Measurements from ENCODE around the gene KRTAP4-7.
"Not testable (repeated sequence)": the region's sequence is repeated elsewhere in the genome, so short reads cannot be mapped to it uniquely, and the experiment has no call there.

Gene KRTAP4-7

DNA sequence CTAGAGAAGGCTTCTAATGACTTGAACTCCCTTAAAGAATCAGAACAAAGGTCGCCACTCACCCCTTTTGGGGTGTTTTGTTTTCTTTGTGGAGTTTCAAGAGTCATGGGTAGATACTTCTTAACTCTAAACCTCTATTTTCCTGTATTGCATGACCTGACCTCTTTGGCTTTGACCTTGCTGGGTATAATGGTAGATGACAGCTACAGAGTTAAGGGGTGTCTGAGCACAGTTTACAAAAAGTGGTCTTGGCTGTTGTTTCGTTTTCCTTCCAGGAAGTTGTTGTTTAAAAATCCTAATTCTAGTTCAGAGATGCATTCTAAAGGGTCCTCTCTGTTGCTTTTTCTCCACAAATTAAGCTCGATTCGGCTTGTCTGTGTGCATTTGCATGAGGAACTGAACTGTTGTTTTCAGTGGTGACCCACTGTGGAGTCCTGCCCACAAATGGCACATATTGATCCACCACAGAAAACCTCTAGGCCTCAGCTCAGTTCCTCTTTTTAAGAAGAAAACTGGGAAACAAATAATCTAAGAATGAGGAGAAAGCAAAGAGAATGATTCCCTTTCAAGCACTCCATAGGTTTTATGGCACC is 4.9 kb downstream of the KRTAP4-7 start:
- not testable (repeated sequence) for H3K27ac ChIP-seq (ENCODE audit: insufficient read depth, low read length, poor library complexity, severe bottlenecking); DNase-seq; H3K9me3 ChIP-seq (ENCODE audit: control insufficient read depth, low read length)

GRCh38 chr17:41096055-41096454 is 12.1 kb downstream of the KRTAP4-7 start:
- no peak overlapping the region for H3K27ac ChIP-seq (ENCODE audit: insufficient read depth, low read length, poor library complexity, severe bottlenecking)
- DNase-seq, result no peak
- H3K4me1 ChIP-seq (ENCODE audit: control insufficient read depth, insufficient read depth, low read length, poor library complexity, severe bottlenecking), result no peaks in the 10 kb centered on the region

More for the DNA sequence above, 4.9 kb downstream of the KRTAP4-7 start:
- not testable (repeated sequence) for H3K4me1 ChIP-seq (ENCODE audit: control insufficient read depth, insufficient read depth, low read length, poor library complexity, severe bottlenecking); H3K27me3 ChIP-seq (replicated peaks; ENCODE audit: control insufficient read depth, insufficient read depth, low read length, poor library complexity, severe bottlenecking); H3K36me3 ChIP-seq (ENCODE audit: control insufficient read depth, insufficient read depth, low read length); H3K4me3 ChIP-seq (ENCODE audit: insufficient read depth, low read depth, low read length, poor library complexity, severe bottlenecking)

DNA sequence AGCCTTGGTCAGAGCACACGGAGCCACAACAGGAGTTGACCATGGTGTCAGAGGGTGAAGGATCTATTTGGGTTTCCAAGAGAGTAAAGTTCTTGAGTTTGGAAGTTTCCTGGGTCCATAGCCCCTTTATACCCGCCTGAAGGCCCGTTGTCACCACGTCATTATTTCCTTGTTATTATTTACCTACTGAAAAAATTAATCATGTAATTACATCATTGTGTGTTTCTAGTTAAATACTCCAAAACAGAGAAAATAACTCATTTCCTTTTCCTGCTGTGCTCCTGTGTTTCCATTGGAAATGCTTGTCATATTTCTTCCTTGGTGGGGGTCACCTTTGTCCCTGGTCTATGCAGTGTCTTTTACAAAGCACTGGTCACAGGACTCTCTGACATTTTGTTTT is 14.1 kb downstream of the KRTAP4-7 start, which contains the start of gene KRTAP4-8:
TSS of gene KRTAP4-8 (minus strand) at position 101 of the 400 bp plus-strand sequence. CDS start at position 43, 58 bp downstream.
- no peak within 1 kb of the TSS for H3K27ac ChIP-seq (ENCODE audit: insufficient read depth, low read length, poor library complexity, severe bottlenecking)
- H3K27me3 ChIP-seq (replicated peaks; ENCODE audit: control insufficient read depth, insufficient read depth, low read length, poor library complexity, severe bottlenecking), result no peaks in the 10 kb centered on the region
- DNase-seq, result no peak
- H3K4me3 ChIP-seq (ENCODE audit: insufficient read depth, low read depth, low read length, poor library complexity, severe bottlenecking), result no peak within 1 kb of the TSS
- H3K4me1 ChIP-seq (ENCODE audit: control insufficient read depth, insufficient read depth, low read length, poor library complexity, severe bottlenecking), result no peaks in the 10 kb centered on the region
- no peaks in the 10 kb centered on the region for H3K36me3 ChIP-seq (ENCODE audit: control insufficient read depth, insufficient read depth, low read length)
- H3K9me3 ChIP-seq (ENCODE audit: control insufficient read depth, low read length), result no peaks in the 10 kb centered on the region

More at GRCh38 chr17:41096055-41096454, 12.1 kb downstream of the KRTAP4-7 start:
- H3K4me3 ChIP-seq (ENCODE audit: insufficient read depth, low read depth, low read length, poor library complexity, severe bottlenecking), result no peak overlapping the region
- H3K27me3 ChIP-seq (replicated peaks; ENCODE audit: control insufficient read depth, insufficient read depth, low read length, poor library complexity, severe bottlenecking), result no peaks in the 10 kb centered on the region
- no peaks in the 10 kb centered on the region for H3K9me3 ChIP-seq (ENCODE audit: control insufficient read depth, low read length)
- H3K36me3 ChIP-seq (ENCODE audit: control insufficient read depth, insufficient read depth, low read length), result no peaks in the 10 kb centered on the region

DNA sequence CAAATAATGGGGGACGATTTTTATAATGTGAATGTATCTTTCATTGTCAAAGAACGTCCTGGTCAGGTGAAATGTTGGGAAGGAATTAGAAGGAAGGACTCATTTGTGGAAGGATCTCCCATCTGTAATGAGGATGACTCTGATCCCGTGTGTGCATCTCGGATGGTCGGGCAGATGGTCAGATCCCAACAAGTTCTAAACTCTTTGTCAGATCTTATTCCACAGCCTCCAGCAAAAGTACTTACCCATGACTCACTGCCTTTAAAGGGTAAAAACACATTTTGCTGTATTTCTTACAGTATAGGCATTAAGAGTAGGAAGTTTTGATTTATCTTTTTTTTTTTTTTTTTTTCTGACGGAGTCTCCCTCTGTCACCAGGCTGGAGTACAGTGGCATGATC is 14.5 kb downstream of the KRTAP4-7 start:
- no peak overlapping the region for H3K27ac ChIP-seq (ENCODE audit: insufficient read depth, low read length, poor library complexity, severe bottlenecking)
- H3K27me3 ChIP-seq (replicated peaks; ENCODE audit: control insufficient read depth, insufficient read depth, low read length, poor library complexity, severe bottlenecking), result no peaks in the 10 kb centered on the region
- no peaks in the 10 kb centered on the region for H3K36me3 ChIP-seq (ENCODE audit: control insufficient read depth, insufficient read depth, low read length)
- H3K9me3 ChIP-seq (ENCODE audit: control insufficient read depth, low read length), result no peaks in the 10 kb centered on the region
- H3K4me3 ChIP-seq (ENCODE audit: insufficient read depth, low read depth, low read length, poor library complexity, severe bottlenecking), result no peak overlapping the region
- no peak for DNase-seq
- H3K4me1 ChIP-seq (ENCODE audit: control insufficient read depth, insufficient read depth, low read length, poor library complexity, severe bottlenecking), result no peaks in the 10 kb centered on the region

GRCh38 chr17:41099682-41100480 is 15.9 kb downstream of the KRTAP4-7 start:
- not testable (repeated sequence) for H3K4me3 ChIP-seq (ENCODE audit: insufficient read depth, low read depth, low read length, poor library complexity, severe bottlenecking); H3K9me3 ChIP-seq (ENCODE audit: control insufficient read depth, low read length); H3K36me3 ChIP-seq (ENCODE audit: control insufficient read depth, insufficient read depth, low read length); H3K27ac ChIP-seq (ENCODE audit: insufficient read depth, low read length, poor library complexity, severe bottlenecking); DNase-seq; H3K27me3 ChIP-seq (replicated peaks; ENCODE audit: control insufficient read depth, insufficient read depth, low read length, poor library complexity, severe bottlenecking); H3K4me1 ChIP-seq (ENCODE audit: control insufficient read depth, insufficient read depth, low read length, poor library complexity, severe bottlenecking)

GRCh38 chr17:41101586-41102259 is 17.8 kb downstream of the KRTAP4-7 start, which contains the start of gene KRTAP4-16:
TSS of gene KRTAP4-16 (minus strand) at chr17:41102209. CDS start at chr17:41102209, 0 bp downstream.
- Histone ChIP-seq H3K27ac (ENCODE audit: insufficient read depth, low read length, poor library complexity, severe bottlenecking) (no peak within 1 kb of the TSS), H3K27me3 (replicated peaks; ENCODE audit: control insufficient read depth, insufficient read depth, low read length, poor library complexity, severe bottlenecking) (no peaks in the 10 kb centered on the region), H3K9me3 (ENCODE audit: control insufficient read depth, low read length) (no peaks in the 10 kb centered on the region), H3K4me3 (ENCODE audit: insufficient read depth, low read depth, low read length, poor library complexity, severe bottlenecking) (no peak within 1 kb of the TSS), H3K4me1 (ENCODE audit: control insufficient read depth, insufficient read depth, low read length, poor library complexity, severe bottlenecking) (no peaks in the 10 kb centered on the region), H3K36me3 (ENCODE audit: control insufficient read depth, insufficient read depth, low read length) (no peaks in the 10 kb centered on the region)
- no peak for DNase-seq

DNA sequence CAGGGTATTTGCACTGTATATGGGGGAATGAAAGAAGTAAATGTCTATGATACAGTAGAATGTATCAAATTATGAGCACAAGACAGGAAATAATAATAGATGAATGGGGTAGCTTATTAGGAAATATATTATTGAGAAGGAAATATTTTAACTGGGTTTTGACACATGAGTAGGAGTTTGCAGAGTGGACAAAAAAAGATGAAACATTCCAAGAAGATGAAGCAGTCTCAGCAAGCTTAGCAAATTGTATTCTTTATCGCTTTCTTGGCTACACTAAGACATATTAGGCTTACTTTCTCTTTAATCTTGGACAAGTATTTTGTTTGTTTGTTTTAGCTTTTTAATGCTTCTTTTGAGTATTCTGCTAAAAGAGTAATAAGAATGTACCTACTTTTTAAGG is 19.9 kb downstream of the KRTAP4-7 start:
- no peaks in the 10 kb centered on the region for H3K27me3 ChIP-seq (replicated peaks; ENCODE audit: control insufficient read depth, insufficient read depth, low read length, poor library complexity, severe bottlenecking)
- H3K27ac ChIP-seq (ENCODE audit: insufficient read depth, low read length, poor library complexity, severe bottlenecking), result no peak overlapping the region
- H3K9me3 ChIP-seq (ENCODE audit: control insufficient read depth, low read length), result no peaks in the 10 kb centered on the region
- no peaks in the 10 kb centered on the region for H3K36me3 ChIP-seq (ENCODE audit: control insufficient read depth, insufficient read depth, low read length)
- no peaks in the 10 kb centered on the region for H3K4me1 ChIP-seq (ENCODE audit: control insufficient read depth, insufficient read depth, low read length, poor library complexity, severe bottlenecking)
- no peak for DNase-seq
- H3K4me3 ChIP-seq (ENCODE audit: insufficient read depth, low read depth, low read length, poor library complexity, severe bottlenecking), result no peak overlapping the region

GRCh38 chr17:41104386-41105038 is 20.6 kb downstream of the KRTAP4-7 start:
- not testable (repeated sequence) for H3K27ac ChIP-seq (ENCODE audit: insufficient read depth, low read length, poor library complexity, severe bottlenecking); H3K4me1 ChIP-seq (ENCODE audit: control insufficient read depth, insufficient read depth, low read length, poor library complexity, severe bottlenecking); H3K4me3 ChIP-seq (ENCODE audit: insufficient read depth, low read depth, low read length, poor library complexity, severe bottlenecking); DNase-seq; H3K36me3 ChIP-seq (ENCODE audit: control insufficient read depth, insufficient read depth, low read length); H3K27me3 ChIP-seq (replicated peaks; ENCODE audit: control insufficient read depth, insufficient read depth, low read length, poor library complexity, severe bottlenecking); H3K9me3 ChIP-seq (ENCODE audit: control insufficient read depth, low read length)

GRCh38 chr17:41105347-41105746 is 21.4 kb downstream of the KRTAP4-7 start, which contains the start of gene KRTAP4-9:
TSS of gene KRTAP4-9 (plus strand) at chr17:41105389. CDS start at chr17:41105389, 0 bp downstream.
- not testable (repeated sequence) for H3K9me3 ChIP-seq (ENCODE audit: control insufficient read depth, low read length); H3K4me3 ChIP-seq (ENCODE audit: insufficient read depth, low read depth, low read length, poor library complexity, severe bottlenecking); H3K4me1 ChIP-seq (ENCODE audit: control insufficient read depth, insufficient read depth, low read length, poor library complexity, severe bottlenecking); H3K27ac ChIP-seq (ENCODE audit: insufficient read depth, low read length, poor library complexity, severe bottlenecking); DNase-seq; H3K36me3 ChIP-seq (ENCODE audit: control insufficient read depth, insufficient read depth, low read length); H3K27me3 ChIP-seq (replicated peaks; ENCODE audit: control insufficient read depth, insufficient read depth, low read length, poor library complexity, severe bottlenecking)
